OCI-LY7 (cell line): Measurements from ENCODE around the gene XYLT1.

Experiments
- EZH2phosphoT487 ChIP-seq: fragments of 200-600 bp; sonication (generic); IDR thresholded peaks from 2 replicates; pipeline ENCODE4 v1.6.1; 2018; ENCODE audit warnings: low read depth, borderline replicate concordance, mild to moderate bottlenecking, mixed run types, antibody characterized with exemption, low read length, moderate library complexity, mixed read lengths
- TF ChIP-seq, protein P1 (sequence below): fragments of 200-600 bp; sonication (generic); conservative IDR thresholded peaks from 2 replicates; pipeline ENCODE4 v1.5.1; 2014; ENCODE audit warnings: mild to moderate bottlenecking, antibody characterized with exemption, low read length, moderate library complexity, mixed read lengths

DNA sequence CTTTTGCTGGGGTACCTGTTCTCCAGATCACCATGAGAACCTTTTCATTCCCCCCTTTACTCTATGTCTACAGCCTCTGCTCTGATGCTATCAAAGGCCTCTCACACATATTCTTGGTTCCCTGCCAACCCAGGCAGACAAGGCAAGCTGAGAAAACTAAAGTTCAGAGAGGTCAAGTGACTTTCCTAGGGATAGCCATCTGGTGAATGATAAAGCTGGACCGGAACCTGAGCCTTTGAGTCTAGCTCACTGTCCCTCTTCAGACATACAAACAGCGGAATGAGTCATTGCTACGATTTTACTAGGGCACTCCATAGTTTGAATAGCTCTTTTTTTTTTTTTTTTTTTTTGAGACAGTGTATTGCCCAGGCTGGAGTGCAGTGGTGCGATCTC is 73.3 kb downstream of the XYLT1 start:
- TF ChIP-seq, protein P1, sequence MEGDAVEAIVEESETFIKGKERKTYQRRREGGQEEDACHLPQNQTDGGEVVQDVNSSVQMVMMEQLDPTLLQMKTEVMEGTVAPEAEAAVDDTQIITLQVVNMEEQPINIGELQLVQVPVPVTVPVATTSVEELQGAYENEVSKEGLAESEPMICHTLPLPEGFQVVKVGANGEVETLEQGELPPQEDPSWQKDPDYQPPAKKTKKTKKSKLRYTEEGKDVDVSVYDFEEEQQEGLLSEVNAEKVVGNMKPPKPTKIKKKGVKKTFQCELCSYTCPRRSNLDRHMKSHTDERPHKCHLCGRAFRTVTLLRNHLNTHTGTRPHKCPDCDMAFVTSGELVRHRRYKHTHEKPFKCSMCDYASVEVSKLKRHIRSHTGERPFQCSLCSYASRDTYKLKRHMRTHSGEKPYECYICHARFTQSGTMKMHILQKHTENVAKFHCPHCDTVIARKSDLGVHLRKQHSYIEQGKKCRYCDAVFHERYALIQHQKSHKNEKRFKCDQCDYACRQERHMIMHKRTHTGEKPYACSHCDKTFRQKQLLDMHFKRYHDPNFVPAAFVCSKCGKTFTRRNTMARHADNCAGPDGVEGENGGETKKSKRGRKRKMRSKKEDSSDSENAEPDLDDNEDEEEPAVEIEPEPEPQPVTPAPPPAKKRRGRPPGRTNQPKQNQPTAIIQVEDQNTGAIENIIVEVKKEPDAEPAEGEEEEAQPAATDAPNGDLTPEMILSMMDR, result no peak
- TF ChIP-seq EZH2phosphoT487, result no peak
